PC-3 (cell line): ENCODE measurements around the gene TANGO6. TPM values are rescaled to one million over a fixed set of nuclear protein-coding genes. Genes with fewer than 3 reads are reported as not detected.

Experiments
- ATAC-seq: fragments of 200-7000 bp; cut with Tn5 transposase; 2 replicates; pipeline ENCODE4 v1.9.1; 2020; ENCODE audit warnings: mild to moderate bottlenecking, moderate library complexity
- BruUV-seq: library from RNA; stranded (reverse); fragments of 400-500 nt; replicated peaks from 2 replicates; lab custom pipeline; 2021; lab: Mats Ljungman, UMichigan
- CTCF ChIA-PET: fragments of 300-600 bp; sonication (Branson Sonifier 250); formaldehyde crosslinking; loops from one replicate; lab custom pipeline; 2022; ENCODE audit warnings: antibody characterized with exemption; lab: Charles Lee
- POLR2A ChIA-PET: fragments of 300-600 bp; sonication (Branson Sonifier 250); formaldehyde crosslinking; loops from one replicate; lab custom pipeline; 2022; ENCODE audit warnings: antibody characterized with exemption; ENCODE audit not compliant: unreplicated experiment; lab: Charles Lee
- DNase-seq: peaks from one replicate; pipeline ENCODE4 v3.0.0-alpha.2; 2015
- H2AFZ ChIP-seq: fragments of 300-600 bp; sonication (generic); 2 replicates; pipeline ENCODE4 v1.6.0; 2016; ENCODE audit warnings: antibody characterized with exemption, low read length
- H3F3A ChIP-seq: fragments of 300-600 bp; sonication (generic); one replicate; pipeline ENCODE4 v1.6.0; 2017; ENCODE audit warnings: antibody characterized with exemption, low read length, control low read depth, mild to moderate bottlenecking; ENCODE audit not compliant: unreplicated experiment
- H3K27ac ChIP-seq: fragments of 300-600 bp; sonication (generic); 2 replicates; pipeline ENCODE4 v1.5.1; 2016; ENCODE audit warnings: mild to moderate bottlenecking, low read length
- H3K27me3 ChIP-seq: fragments of 300-600 bp; sonication (generic); 2 replicates; pipeline ENCODE4 v1.6.1; 2016; ENCODE audit warnings: low read length, mixed read lengths
- H3K36me3 ChIP-seq: fragments of 300-600 bp; sonication (generic); 2 replicates; pipeline ENCODE4 v1.6.1; 2016; ENCODE audit warnings: low read depth, mixed run types, low read length, mixed read lengths
- H3K4me1 ChIP-seq: fragments of 300-600 bp; sonication (generic); 2 replicates; pipeline ENCODE4 v1.5.1; 2016; ENCODE audit warnings: low read length; ENCODE audit not compliant: insufficient read depth
- H3K4me2 ChIP-seq: fragments of 300-600 bp; sonication (generic); 2 replicates; pipeline ENCODE4 v1.6.0; 2016; ENCODE audit warnings: low read length
- H3K4me3 ChIP-seq: fragments of 300-600 bp; sonication (generic); 2 replicates; pipeline ENCODE4 v1.5.1; 2016; ENCODE audit warnings: mild to moderate bottlenecking, low read length, mixed read lengths
- H3K79me2 ChIP-seq: fragments of 300-600 bp; sonication (generic); 2 replicates; pipeline ENCODE4 v1.6.1; 2017; ENCODE audit warnings: low read length, mixed read lengths
- H3K9ac ChIP-seq: fragments of 300-600 bp; sonication (generic); 2 replicates; pipeline ENCODE4 v1.6.0; 2016; ENCODE audit warnings: mild to moderate bottlenecking, low read length
- H3K9me2 ChIP-seq: fragments of 300-600 bp; sonication (generic); replicated peaks from 2 replicates; pipeline ENCODE4 v1.6.1; 2016; ENCODE audit warnings: mixed run types, low read length, mixed read lengths
- H3K9me3 ChIP-seq: fragments of 300-600 bp; sonication (generic); 2 replicates; pipeline ENCODE4 v1.6.1; 2016; ENCODE audit warnings: low read length, mixed read lengths
- H4K20me1 ChIP-seq: fragments of 300-600 bp; sonication (generic); 2 replicates; pipeline ENCODE4 v1.6.1; 2016; ENCODE audit warnings: low read length, mixed read lengths
- CTCF ChIP-seq: fragments of 300-600 bp; sonication (generic); conservative IDR thresholded peaks from 2 replicates; pipeline ENCODE4 v1.5.1; 2017; ENCODE audit warnings: antibody characterized with exemption, low read depth, mild to moderate bottlenecking, low read length
- EZH2 ChIP-seq: fragments of 300-600 bp; sonication (generic); IDR thresholded peaks from one replicate; pipeline ENCODE4 v1.6.1; 2017; ENCODE audit warnings: antibody characterized with exemption, mild to moderate bottlenecking, low read length; ENCODE audit not compliant: unreplicated experiment
- EZH2phosphoT487 ChIP-seq: fragments of 300-600 bp; sonication (generic); IDR thresholded peaks from 2 replicates; pipeline ENCODE4 v1.6.1; 2018; ENCODE audit warnings: mild to moderate bottlenecking, antibody characterized with exemption, low read length, borderline replicate concordance
- intact Hi-C: fragments of 100-400 bp; cut with micrococcal nuclease; formaldehyde crosslinking; loops from 2 replicates; pipeline ENCODE4 v1.9.0; 2023
- total RNA-seq: library from RNA; depleted of rRNA; stranded (reverse); fragments of >200 nt; gene quantifications from 2 replicates; pipeline ENCODE4 v1.2.3, GENCODE V29; 2014

TANGO6 gene
- total RNA-seq, 1 experiment from 2014 or later: 9.4 TPM

GRCh38 chr16:69131839-69132423 is 288.6 kb downstream of the TANGO6 start:
- Histone ChIP-seq H3K27me3 (no peaks in the 10 kb centered on the region), H3K36me3 (peaks cover 12% of the 10 kb centered on the region; the same call in 1 of the 2 replicates), H4K20me1 (peaks cover 13% of the 10 kb centered on the region; the same call in 1 of the 2 replicates), H3K4me1 (peaks cover 21% of the 10 kb centered on the region), H3K9me2 (no peaks in the 10 kb centered on the region), H2AFZ (no peak overlapping the region), H3K79me2 (peaks cover 92% of the 10 kb centered on the region), H3K4me2 (peak overlapping the region; percentile 94), H3K27ac (peak overlapping the region; percentile 73), H3F3A (no peaks in the 10 kb centered on the region), H3K9ac (peak overlapping the region; percentile 98), H3K4me3 (peak overlapping the region; percentile 97), H3K9me3 (no peaks in the 10 kb centered on the region)
- TF ChIP-seq EZH2 (no peak), CTCF (no peak), EZH2phosphoT487 (no peak)
- DNase-seq (peak; percentile 67), ATAC-seq (peak; percentile 63)
- BruUV-seq: no TSS peak
- ChIA-PET POLR2A (no interaction called here), CTCF (no interaction called here)
- intact Hi-C loops: loop anchor here (2.0 kb wide), 1 partner anchor 55 kb away; the partner anchor contains the start of gene SNTB2

- peaks cover 18% of the 10 kb centered on the region; the same call in 1 of the 2 replicates for H3K36me3 ChIP-seq
- CTCF ChIA-PET: no interaction called here
- no peaks in the 10 kb centered on the region for H3K27me3 ChIP-seq
- H3K79me2 ChIP-seq: peaks cover 95% of the 10 kb centered on the region
- no peaks in the 10 kb centered on the region for H3F3A ChIP-seq
- POLR2A ChIA-PET: interaction anchor here (0.6 kb wide), 1 partner anchor 153 kb away, joined by 13 read pairs; no protein-coding TSS in a partner anchor
- H3K4me3 ChIP-seq: peak within 1 kb of the TSS; percentile 97
- peak within 1 kb of the TSS; percentile 73 for H3K27ac ChIP-seq
- peaks cover 21% of the 10 kb centered on the region for H3K4me1 ChIP-seq
- intact Hi-C loops: loop anchor here (2.0 kb wide), 1 partner anchor 54 kb away; the partner anchor contains the start of gene SNTB2
- peak within 1 kb of the TSS; percentile 71 for H2AFZ ChIP-seq
- no peaks in the 10 kb centered on the region for H3K9me3 ChIP-seq
- H4K20me1 ChIP-seq: peaks cover 13% of the 10 kb centered on the region; the same call in 1 of the 2 replicates
- peak; percentile 71 for DNase-seq
- TF ChIP-seq CTCF (no peak), EZH2phosphoT487 (no peak), EZH2 (no peak)
- ATAC-seq: peak; percentile 93
- H3K9me2 ChIP-seq: no peaks in the 10 kb centered on the region
- BruUV-seq: no TSS peak
- H3K9ac ChIP-seq: peak within 1 kb of the TSS; percentile 98
- peak within 1 kb of the TSS; percentile 95 for H3K4me2 ChIP-seq
Measured at GRCh38 chr16:69132424-69133252, 289.3 kb downstream of the TANGO6 start, which contains the start of the genes CHTF8 and UTP4. Gene CHTF8 (minus strand): TSS chr16:69132588. CDS start chr16:69121458, 11,130 bp downstream. Gene UTP4 (plus strand): TSS chr16:69132649. CDS start chr16:69133460, 811 bp downstream.
